ENCODE results near the gene MATCAP1. TPM values are rescaled to one million over a fixed set of nuclear protein-coding genes. Genes with fewer than 3 reads are reported as not detected.

Gene MATCAP1
- total and polyA plus RNA-seq, 8 donors: 36.8 to 66.9 (median 57.0) TPM

DNA sequence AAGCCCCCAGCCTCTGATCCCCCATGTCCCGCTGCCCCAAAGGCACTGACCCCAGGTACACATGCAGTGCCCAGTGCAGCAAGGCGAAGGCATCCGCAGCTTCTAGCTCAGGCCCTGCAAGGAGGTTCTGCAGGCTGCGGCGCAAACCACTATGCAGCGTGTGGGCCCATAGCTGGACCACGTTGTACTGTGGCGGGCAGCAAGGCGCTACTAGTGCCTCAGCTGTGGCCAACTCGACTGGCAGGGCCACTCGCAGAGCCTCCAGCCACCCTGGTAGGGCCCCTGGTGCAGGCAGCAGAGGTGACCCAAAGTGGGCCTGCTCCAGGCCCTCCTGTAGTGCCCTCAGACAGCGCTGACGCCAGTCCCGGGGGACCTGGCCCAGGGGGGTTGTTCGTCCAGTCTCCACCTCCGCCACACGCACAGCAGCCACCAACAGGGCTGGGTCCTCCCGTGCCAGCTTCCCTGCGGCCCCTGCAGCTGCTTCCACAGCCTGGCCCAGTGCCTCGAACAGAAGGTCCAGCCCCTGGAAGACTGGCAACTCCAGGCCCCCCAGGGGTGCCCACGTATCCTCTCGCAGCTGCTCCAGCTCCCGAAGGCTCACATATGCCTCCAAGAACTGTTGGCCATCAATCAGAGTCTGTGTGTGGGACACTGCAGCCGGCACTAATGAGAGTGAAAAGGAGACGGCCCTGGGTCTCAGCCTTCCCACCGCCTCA is 3.6 kb upstream of the MATCAP1 start:
- H3K4me3 ChIP-seq: no peak overlapping the region
- no peaks in the 10 kb centered on the region for H3K9me3 ChIP-seq
- H3K27me3 ChIP-seq: peaks cover 0 to 11% of the 10 kb centered on the region in 2 donors
- no peak for ATAC-seq
- no peak for DNase-seq
- peaks cover 26 to 47% of the 10 kb centered on the region in 2 donors for H3K4me1 ChIP-seq
- no peak overlapping the region for H3K27ac ChIP-seq
- H3K36me3 ChIP-seq: no peaks in the 10 kb centered on the region
- TF ChIP-seq, protein P1, sequence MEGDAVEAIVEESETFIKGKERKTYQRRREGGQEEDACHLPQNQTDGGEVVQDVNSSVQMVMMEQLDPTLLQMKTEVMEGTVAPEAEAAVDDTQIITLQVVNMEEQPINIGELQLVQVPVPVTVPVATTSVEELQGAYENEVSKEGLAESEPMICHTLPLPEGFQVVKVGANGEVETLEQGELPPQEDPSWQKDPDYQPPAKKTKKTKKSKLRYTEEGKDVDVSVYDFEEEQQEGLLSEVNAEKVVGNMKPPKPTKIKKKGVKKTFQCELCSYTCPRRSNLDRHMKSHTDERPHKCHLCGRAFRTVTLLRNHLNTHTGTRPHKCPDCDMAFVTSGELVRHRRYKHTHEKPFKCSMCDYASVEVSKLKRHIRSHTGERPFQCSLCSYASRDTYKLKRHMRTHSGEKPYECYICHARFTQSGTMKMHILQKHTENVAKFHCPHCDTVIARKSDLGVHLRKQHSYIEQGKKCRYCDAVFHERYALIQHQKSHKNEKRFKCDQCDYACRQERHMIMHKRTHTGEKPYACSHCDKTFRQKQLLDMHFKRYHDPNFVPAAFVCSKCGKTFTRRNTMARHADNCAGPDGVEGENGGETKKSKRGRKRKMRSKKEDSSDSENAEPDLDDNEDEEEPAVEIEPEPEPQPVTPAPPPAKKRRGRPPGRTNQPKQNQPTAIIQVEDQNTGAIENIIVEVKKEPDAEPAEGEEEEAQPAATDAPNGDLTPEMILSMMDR (IDR thresholded peaks at IDR 0.05): no peak
- intact Hi-C loops (cut with DNase I): loop anchor here in 1 of 2 donors (10.0 kb wide), 1 partner anchor 213 kb away; no protein-coding TSS in a partner anchor

DNA sequence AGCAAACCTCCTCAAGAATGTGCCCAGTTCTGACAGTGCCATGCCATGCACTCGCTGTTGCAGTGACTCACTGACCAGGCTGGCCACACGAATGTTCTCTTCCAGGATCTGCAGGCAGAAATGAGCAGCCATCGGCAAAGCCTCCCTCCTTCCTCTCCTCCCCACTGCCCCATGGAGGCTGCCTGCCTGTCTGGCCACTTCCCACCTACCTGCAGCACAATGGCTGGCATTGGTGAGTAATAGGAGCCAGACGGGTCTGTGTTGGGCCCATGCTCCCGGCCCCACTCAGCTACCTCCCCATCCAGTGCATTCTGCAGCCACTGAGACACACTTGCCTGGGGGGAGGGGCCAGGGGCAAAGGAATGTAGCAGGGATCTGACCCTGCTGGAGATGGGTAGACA is 2.8 kb upstream of the MATCAP1 start:
- intact Hi-C loops (cut with DNase I): loop anchor here in 1 of 2 donors (10.0 kb wide), 1 partner anchor 212 kb away; no protein-coding TSS in a partner anchor
- no peak for ATAC-seq
- DNase-seq: no peak
- Histone ChIP-seq H3K27me3 (peaks cover 0 to 11% of the 10 kb centered on the region in 2 donors), H3K4me3 (no peak overlapping the region), H3K27ac (no peak overlapping the region), H3K9me3 (no peaks in the 10 kb centered on the region), H3K4me1 (peaks cover 26 to 50% of the 10 kb centered on the region in 2 donors), H3K36me3 (no peaks in the 10 kb centered on the region)
- TF ChIP-seq, protein P1 (IDR thresholded peaks at IDR 0.05): no peak

DNA sequence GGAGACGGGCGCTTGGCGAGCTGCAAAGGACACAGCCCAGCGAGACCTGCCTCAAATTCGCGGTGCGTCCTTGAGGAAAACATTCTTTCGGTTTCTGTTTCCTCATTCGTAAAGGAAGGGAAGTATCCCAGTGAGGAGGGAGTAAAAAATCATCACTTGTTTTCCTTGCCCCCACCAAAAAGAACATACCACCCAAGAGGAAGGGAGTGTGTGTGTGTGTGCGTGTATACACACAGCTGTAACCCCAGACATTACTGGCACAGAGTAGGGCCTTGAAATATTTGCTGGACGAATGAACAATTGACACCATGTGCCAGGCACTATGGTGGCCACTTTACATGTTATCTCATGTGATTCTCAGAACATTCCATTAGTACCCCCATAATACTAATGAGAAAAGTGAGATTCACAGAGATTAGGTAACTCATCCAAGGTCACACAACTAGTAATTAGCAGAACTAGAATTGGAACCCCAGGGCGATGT is 1.9 kb upstream of the MATCAP1 start:
- no peaks in the 10 kb centered on the region for H3K36me3 ChIP-seq
- H3K27me3 ChIP-seq: peaks cover 0 to 11% of the 10 kb centered on the region in 2 donors
- H3K9me3 ChIP-seq: no peaks in the 10 kb centered on the region
- H3K4me3 ChIP-seq: peak overlapping the region in 1 of 2 donors; percentile 81
- H3K4me1 ChIP-seq: peaks cover 22 to 49% of the 10 kb centered on the region in 2 donors
- TF ChIP-seq, protein P1 (IDR thresholded peaks at IDR 0.05): no peak
- H3K27ac ChIP-seq: no peak overlapping the region
- ATAC-seq (no peak), DNase-seq (no peak)
- intact Hi-C loops (cut with DNase I): loop anchor here in 1 of 2 donors (10.0 kb wide), 1 partner anchor 211 kb away; no protein-coding TSS in a partner anchor

DNA sequence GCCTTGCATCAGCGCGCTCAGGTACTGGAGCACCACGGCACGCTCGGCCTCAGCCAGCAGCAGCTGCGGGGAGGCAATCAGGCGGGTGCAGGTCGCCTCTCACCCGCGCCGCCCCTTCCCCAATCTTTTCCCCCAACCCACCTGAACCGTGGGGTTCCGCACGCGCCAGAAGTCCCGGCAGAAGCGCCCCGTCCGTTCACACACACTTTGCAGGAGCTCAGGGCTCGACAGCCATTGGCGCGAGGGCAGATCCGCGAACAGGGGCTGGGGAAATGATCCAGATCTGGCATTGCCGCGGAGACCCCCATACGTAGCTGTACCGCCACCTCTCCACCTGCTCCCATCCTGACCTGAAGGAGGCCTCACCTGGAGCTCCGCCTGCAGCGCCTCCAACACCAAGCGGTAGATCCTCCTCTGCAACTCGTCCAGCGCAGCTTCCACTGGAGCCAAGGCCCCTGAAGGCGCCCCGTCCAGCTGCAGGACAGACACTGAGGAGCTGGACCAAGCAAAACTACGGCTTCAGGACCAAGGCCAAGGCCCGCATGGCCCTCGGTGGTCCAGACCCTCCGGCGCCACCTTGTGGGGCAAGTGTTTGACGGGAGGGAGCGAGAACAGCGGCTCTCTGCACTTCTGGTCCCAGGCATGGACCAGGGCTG is 1.4 kb upstream of the MATCAP1 start:
- TF ChIP-seq, protein P1 (IDR thresholded peaks at IDR 0.05): peak; percentile 70 to 82
- Histone ChIP-seq H3K9me3 (no peaks in the 10 kb centered on the region), H3K4me1 (peaks cover 22 to 52% of the 10 kb centered on the region in 2 donors), H3K4me3 (peak overlapping the region in 1 of 2 donors; percentile 81), H3K27me3 (peaks cover 0 to 11% of the 10 kb centered on the region in 2 donors), H3K36me3 (no peaks in the 10 kb centered on the region), H3K27ac (peak overlapping the region in 1 of 2 donors; percentile 97)
- intact Hi-C loops (cut with DNase I): loop anchor here in 1 of 2 donors (10.0 kb wide), 1 partner anchor 210 kb away; no protein-coding TSS in a partner anchor
- ATAC-seq: peak; percentile 68
- peak; percentile 83 to 96 (median 92) for DNase-seq
